Mucosa of stomach (tissue), 1 donor: ENCODE data around the gene BTBD2.

Experiments used
- H3K27me3 ChIP-seq: one replicate; pipeline ENCODE4 v1.7.0; 2013; ENCODE audit warnings: mild to moderate bottlenecking, low read length; ENCODE audit not compliant: control insufficient read depth, insufficient read depth
- H3K36me3 ChIP-seq: one replicate; pipeline ENCODE4 v1.7.0; 2013; ENCODE audit warnings: low read length; ENCODE audit not compliant: control insufficient read depth, insufficient read depth
- H3K4me1 ChIP-seq: one replicate; pipeline ENCODE4 v1.7.0; 2013; ENCODE audit warnings: mild to moderate bottlenecking, low read length; ENCODE audit not compliant: control insufficient read depth, insufficient read depth
- H3K4me3 ChIP-seq: one replicate; pipeline ENCODE4 v1.7.0; 2013; ENCODE audit warnings: low read length
- H3K9ac ChIP-seq: one replicate; pipeline ENCODE4 v1.7.0; 2013; ENCODE audit warnings: mild to moderate bottlenecking, low read length, moderate library complexity
- H3K9me3 ChIP-seq: one replicate; pipeline ENCODE4 v1.7.0; 2013; ENCODE audit warnings: mild to moderate bottlenecking, low read length, moderate library complexity; ENCODE audit not compliant: control insufficient read depth
- donor health status: Pancreatic carcinoma.

Gene BTBD2

DNA sequence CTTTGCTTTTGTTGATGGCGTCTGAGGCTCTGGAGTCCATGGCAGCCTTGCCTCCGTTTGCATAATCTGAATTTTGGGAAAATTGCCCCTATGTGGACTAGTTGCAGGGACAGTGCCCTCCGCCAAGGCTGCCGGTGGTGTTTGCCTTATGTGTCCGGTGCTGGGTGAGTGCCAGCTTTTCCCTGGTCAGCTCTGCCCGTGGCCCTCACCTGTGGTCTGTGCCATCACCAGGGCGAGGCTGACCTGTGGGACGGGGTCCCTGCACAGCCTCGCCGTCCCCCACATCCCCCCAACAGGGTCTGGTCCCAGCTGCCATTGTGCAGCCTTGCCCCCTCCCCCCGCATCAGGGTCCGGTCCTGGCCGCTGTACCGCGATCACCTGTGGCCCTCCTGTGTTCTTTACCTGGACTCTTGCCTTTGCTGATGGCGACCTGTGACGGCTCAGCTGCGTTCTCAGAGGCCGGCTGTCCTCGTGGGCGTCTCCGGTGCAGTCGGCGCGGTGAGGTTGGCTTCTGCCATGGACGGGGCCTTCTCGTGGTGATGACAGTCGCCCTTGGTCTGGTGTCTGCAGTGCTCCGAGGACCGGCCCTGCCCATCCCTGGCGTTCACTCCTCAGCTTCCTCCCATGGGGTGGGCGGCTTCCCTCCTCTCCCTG is 61.9 kb downstream of the BTBD2 start:
- Histone ChIP-seq H3K9me3 (no peaks in the 10 kb centered on the region), H3K9ac (no peak overlapping the region), H3K4me1 (peaks cover 4% of the 10 kb centered on the region), H3K4me3 (no peak overlapping the region), H3K27me3 (no peaks in the 10 kb centered on the region), H3K36me3 (no peaks in the 10 kb centered on the region)

DNA sequence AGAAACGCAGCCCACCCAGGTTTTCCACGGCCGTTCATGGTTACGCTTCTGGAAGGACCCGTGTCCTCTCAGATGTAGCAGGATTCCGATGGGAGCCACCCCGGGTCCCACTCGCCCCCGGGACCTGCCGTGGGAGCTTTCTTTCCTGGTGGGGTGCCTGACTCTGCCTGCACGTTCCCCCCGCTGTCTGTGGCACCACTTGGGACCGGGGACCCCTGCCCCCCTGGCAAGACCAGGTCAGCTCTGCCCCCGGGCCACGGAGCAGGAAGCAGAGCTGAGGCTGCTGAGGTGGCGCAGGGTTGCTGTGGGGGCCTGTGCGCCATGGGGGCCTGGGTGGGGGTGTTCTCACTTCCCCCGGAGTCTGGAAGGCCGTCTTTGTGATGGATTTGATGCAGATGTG is 62.5 kb downstream of the BTBD2 start:
- Histone ChIP-seq H3K27me3 (no peaks in the 10 kb centered on the region), H3K36me3 (no peaks in the 10 kb centered on the region), H3K4me1 (peaks cover 4% of the 10 kb centered on the region), H3K9ac (no peak overlapping the region), H3K4me3 (no peak overlapping the region), H3K9me3 (no peaks in the 10 kb centered on the region)

DNA sequence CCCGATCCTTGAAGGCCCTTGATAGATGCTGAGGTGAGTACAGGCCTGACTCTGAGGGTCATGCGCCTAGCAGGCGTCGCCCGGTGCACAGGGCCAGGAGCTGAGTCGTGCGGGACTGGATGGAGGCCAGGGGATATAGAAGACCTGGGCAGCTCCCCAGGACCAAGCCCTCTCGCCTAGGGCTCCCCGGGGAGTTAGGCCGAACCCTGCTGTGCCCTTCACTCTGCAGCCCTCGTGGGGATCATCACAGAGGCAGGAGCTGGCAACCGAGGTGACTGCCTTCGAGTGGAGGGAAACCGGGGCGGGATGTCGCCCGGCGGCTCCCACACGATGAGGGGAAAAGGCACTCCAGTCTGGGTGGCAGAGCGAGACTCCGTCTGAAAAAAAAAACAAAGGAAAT is 62.9 kb downstream of the BTBD2 start:
- Histone ChIP-seq H3K4me1 (peaks cover 8% of the 10 kb centered on the region), H3K27me3 (no peaks in the 10 kb centered on the region), H3K36me3 (no peaks in the 10 kb centered on the region), H3K4me3 (no peak overlapping the region), H3K9me3 (no peaks in the 10 kb centered on the region), H3K9ac (no peak overlapping the region)

DNA sequence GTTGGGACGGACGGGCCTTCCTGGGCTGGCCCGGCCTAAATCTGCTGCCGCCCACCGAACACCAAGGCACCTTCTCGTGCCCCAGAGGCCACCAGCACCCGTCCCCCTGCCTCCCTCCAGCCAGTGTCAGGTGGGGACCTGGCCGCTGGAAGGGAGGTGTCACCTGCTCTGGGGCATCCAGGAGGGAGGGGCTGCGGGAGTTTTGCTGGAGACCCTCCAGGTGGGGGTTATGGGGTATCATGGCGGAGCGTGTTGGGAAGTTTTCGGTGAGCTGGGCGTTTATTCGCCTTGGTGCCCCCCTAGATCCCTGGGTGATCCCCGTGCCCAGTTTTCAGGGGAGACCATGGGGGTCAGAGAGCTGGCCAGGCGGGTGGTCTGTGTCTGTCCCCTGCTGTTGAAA is 64.9 kb downstream of the BTBD2 start:
- Histone ChIP-seq H3K27me3 (no peaks in the 10 kb centered on the region), H3K9me3 (no peaks in the 10 kb centered on the region), H3K9ac (no peak overlapping the region), H3K36me3 (no peaks in the 10 kb centered on the region), H3K4me1 (peaks cover 9% of the 10 kb centered on the region), H3K4me3 (no peak overlapping the region)

DNA sequence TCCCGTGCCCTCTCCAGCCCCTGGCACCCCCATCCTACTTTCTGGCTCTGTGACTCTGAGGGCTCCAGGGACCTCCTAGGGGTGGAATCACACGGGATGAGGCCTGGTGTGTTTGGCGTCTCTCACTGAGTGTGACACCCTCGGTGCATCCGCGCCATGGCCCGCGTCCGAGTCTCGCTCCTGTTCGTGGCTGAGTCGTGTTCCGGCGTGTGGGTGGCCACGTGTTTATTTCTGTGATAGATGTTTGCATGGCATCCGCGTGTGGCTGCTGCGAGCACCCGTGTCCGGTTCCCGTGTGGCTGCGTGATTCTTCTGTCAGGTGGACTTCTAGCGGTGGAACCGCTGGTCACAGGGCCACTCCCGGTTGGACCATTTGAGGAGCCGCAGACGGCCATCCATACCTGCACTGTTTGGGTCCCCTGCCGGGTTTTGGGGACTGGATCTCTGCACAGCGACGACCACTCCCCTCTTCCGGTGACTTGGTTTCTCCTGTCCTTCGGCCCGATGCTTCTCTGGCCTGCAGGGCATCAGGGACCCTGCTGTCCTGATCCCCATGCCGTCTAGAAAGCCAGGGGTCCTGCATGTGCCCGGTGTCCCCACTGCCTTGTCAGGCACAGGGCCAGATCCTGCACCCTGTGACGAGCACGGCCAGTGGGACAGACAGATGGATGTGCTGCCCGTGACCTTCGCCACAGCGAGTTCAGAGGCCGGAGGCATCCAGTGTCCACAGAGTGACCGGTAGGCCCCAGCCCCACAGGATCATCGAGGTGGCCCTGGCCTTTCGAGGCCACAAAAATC is 66.0 kb downstream of the BTBD2 start:
- H3K27me3 ChIP-seq, result no peaks in the 10 kb centered on the region
- H3K9ac ChIP-seq, result no peak overlapping the region
- H3K9me3 ChIP-seq, result no peaks in the 10 kb centered on the region
- H3K36me3 ChIP-seq, result no peaks in the 10 kb centered on the region
- peaks cover 11% of the 10 kb centered on the region for H3K4me1 ChIP-seq
- H3K4me3 ChIP-seq, result no peak overlapping the region

DNA sequence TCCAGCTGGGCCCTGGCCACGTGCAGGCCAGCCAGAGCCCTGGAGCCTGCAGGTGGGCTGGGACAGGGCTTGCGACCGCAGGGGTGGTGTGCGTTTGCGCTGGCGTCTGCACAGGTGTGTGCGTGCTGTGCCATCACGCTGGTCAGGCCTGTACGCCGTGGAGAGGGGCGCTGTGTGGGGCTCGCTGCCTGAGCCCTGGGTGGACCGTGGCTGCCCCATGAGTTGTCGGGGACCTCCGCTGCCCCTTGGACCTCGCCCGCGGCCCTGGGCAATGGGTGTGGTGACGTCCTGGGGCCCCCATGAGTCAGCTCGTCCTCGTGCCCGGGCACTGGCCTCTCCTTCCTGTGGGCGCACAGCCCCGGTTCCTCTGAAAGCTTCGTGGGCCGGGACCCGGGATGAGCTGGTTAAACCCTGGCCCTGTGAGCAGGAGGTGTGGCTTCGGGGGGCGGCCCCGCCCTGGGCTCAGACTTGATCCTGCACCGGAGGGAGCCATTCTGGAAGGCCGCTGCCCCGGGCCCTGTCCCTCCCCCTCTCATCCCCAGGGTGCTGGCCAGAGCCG is 67.8 kb downstream of the BTBD2 start:
- no peaks in the 10 kb centered on the region for H3K27me3 ChIP-seq
- H3K4me1 ChIP-seq, result peaks cover 25% of the 10 kb centered on the region
- H3K36me3 ChIP-seq, result no peaks in the 10 kb centered on the region
- H3K9me3 ChIP-seq, result no peaks in the 10 kb centered on the region
- H3K4me3 ChIP-seq, result no peak overlapping the region
- no peak overlapping the region for H3K9ac ChIP-seq

DNA sequence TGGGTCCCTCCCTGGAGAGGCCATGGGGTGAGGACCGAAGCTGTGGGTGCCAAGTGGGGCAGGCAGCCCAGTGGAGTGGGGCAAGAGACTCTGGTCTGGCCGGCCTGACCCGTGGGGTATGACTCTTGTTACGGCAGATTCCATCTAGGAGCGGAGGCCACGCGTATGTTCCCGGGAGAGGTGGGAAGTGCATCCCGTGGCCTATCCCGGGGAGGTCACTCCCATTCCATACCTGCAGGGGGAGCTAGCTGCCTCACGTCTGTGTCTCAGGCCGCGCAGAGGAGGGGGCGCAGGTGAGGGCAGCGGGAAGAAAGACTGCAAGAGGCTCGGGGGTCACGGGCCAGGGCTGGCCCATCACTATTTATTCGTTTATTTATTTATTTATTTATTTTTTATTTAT is 69.6 kb downstream of the BTBD2 start:
- Histone ChIP-seq H3K36me3 (no peaks in the 10 kb centered on the region), H3K9me3 (no peaks in the 10 kb centered on the region), H3K9ac (no peak overlapping the region), H3K27me3 (no peaks in the 10 kb centered on the region), H3K4me1 (peaks cover 30% of the 10 kb centered on the region), H3K4me3 (no peak overlapping the region)

DNA sequence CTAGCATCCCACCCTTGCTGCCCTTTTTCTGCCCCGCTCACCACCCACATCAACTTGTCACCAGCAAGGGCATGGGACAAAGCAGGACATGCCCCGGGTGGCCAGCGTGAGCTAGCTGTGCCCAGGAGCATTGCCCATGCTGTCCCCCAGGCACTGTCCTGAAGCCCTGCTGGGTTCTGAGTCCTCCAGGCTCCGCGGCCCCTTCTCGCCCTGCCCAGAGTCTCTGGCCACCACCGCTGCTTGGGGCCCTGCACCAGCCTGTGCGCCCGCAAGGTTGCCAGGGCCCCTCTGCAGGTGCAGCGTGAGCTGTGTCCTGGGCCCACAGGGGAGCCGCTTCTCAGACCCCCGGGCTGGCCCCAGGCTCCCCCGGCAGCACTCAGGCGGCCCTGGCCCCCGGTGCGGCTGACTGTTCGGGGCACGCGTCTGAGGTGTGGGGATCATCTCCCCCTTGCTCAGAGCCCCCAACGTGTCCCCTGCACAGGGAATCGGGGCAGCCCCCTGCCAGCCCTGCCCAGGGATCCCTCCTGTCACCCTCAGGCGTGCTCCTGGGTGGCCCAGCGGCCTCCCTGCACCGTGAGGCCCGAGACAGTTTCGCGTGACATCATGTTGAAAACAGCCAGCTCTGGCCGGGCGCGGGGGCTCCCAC is 70.5 kb downstream of the BTBD2 start:
- peaks cover 34% of the 10 kb centered on the region for H3K4me1 ChIP-seq
- H3K9me3 ChIP-seq, result no peaks in the 10 kb centered on the region
- H3K9ac ChIP-seq, result no peak overlapping the region
- H3K27me3 ChIP-seq, result no peaks in the 10 kb centered on the region
- no peaks in the 10 kb centered on the region for H3K36me3 ChIP-seq
- no peak overlapping the region for H3K4me3 ChIP-seq

DNA sequence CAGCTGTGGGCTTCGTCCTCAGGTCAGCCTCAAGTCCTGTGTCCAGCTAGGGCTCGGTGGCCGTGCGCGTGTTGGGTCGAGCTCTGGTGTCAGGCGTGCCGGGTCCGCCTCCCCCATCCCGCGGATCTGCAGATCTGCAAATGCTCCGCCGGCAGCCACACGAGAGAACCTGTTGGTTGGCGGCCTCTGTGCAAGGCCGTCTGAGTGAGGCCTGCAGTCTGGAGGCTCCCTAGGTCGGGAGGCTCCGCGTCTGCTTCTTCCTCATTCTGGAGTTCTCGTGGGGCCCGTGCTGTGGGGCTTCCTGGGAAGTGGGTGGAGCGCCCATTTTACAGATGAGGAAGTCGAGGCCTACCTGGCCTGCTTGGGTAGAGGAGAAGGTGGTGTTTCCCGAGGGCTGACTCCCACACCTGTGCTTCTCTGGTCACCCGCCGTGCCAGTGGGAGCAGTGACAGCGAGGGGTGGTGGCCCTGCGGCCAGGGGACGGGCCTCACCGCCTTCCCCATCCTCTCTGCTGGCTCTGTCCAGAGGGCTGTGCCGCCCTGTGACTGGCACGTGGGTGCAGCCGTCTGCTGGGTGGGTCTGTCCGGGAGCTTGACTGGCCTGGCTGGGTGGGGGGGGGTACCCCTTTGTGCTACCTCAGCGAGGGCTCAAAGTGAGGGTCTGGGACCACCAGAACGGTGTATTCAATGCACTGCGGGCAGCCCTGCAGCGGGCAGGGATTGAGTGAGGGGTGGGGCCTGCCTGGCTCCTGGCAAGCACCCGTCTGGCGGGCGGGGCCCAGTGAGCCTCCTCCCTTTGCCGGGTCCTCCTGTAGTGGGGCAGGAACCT is 71.2 kb downstream of the BTBD2 start:
- Histone ChIP-seq H3K9ac (no peak overlapping the region), H3K27me3 (no peaks in the 10 kb centered on the region), H3K36me3 (no peaks in the 10 kb centered on the region), H3K4me3 (no peak overlapping the region), H3K9me3 (no peaks in the 10 kb centered on the region), H3K4me1 (peaks cover 41% of the 10 kb centered on the region)

DNA sequence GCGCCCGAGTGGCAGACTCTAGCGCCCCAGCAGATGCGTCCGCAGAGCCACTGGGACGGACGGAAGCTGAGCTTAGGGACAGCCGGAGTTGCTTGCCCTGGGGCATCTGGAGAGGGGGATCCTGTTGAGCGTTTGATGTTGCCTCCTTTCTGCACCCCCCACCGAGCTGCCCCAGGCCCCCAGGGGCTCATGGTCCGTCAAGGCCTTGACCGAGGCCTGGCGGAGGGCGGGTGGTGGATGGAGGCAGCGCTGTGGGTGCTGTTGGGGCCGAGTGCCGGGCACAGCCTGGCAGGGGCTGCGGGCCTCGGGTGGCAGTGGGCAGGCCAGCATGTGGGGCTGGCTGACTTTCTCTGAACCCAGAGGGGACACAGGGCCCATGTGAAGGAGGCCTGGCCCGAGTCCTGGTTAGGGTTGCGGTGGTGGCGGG is 71.8 kb downstream of the BTBD2 start:
- peaks cover 42% of the 10 kb centered on the region for H3K4me1 ChIP-seq
- H3K9ac ChIP-seq, result no peak overlapping the region
- H3K4me3 ChIP-seq, result no peak overlapping the region

DNA sequence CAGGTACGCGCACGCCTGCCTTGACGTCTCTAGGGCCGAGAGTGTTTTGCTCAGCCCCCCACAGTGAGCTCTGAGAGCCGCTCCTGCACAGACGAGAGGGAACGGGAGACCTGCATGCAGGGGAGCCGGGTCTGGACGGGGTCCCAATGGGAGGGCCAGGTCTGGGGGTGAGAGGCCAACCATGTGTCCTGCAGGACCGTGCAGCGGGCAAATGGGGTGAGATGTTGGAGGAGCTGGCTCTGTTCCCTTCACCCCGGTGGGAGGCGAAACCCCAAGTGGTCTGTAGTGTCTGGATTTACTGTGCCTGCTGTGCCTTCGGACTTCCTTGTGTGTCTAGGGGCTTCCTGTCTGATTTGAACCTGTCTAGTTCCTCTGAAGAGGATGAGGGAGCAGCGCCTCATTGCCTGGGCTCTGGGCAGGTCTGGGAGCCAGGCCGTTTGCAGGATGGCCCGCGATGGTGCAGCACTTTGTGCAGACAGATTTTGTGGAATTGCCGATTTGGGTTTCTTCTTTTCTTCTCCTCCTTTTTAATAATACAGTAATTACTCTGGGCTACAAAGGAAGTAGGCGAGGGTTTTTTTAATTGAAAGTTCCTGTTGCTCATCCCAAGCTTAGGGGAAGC is 72.5 kb downstream of the BTBD2 start:
- H3K9me3 ChIP-seq, result no peaks in the 10 kb centered on the region
- peak overlapping the region; percentile 83 for H3K9ac ChIP-seq
- no peaks in the 10 kb centered on the region for H3K27me3 ChIP-seq
- H3K4me3 ChIP-seq, result no peak overlapping the region
- peaks cover 42% of the 10 kb centered on the region for H3K4me1 ChIP-seq
- no peaks in the 10 kb centered on the region for H3K36me3 ChIP-seq

More for the DNA sequence above, 71.8 kb downstream of the BTBD2 start:
- Histone ChIP-seq H3K27me3 (no peaks in the 10 kb centered on the region), H3K36me3 (no peaks in the 10 kb centered on the region), H3K9me3 (no peaks in the 10 kb centered on the region)
